NCI-H748 treated with DMSO at 0.1 percent for 48 hours (cell line): Measurements from ENCODE around the gene DUSP15.
A peak's percentile ranks its signal among the peaks of the same experiment; 100 is the strongest.

Experiments used
- DNase-seq: peaks from one replicate; lab custom pipeline; 2025; lab: John Stamatoyannopoulos, UW

Gene DUSP15

GRCh38 chr20:31894980-31895675 is 24.8 kb upstream of the DUSP15 start:
- no peak for DNase-seq

DNA sequence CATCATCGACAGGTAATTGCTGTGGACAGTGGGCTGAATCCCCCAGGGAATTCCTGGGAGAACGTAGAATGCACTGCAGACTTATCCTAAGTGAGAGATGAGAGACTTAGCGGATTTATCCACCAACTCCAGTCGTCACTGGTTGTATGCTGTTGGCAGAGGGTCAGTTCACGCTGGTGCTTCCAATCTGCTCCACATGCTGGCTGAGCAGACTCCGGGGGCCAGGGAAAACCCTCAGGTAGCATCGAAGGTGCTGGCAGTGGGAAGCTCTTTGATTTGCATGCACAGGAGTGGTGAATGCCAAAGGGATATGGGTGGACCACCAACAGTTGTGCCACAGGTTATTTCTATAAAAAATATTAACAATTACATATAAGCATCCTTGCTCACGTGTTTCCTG is 20.3 kb upstream of the DUSP15 start:
- DNase-seq: no peak

GRCh38 chr20:31883829-31884228 is 13.5 kb upstream of the DUSP15 start:
- DNase-seq: no peak

GRCh38 chr20:31881945-31882344 is 11.6 kb upstream of the DUSP15 start:
- no peak for DNase-seq

DNA sequence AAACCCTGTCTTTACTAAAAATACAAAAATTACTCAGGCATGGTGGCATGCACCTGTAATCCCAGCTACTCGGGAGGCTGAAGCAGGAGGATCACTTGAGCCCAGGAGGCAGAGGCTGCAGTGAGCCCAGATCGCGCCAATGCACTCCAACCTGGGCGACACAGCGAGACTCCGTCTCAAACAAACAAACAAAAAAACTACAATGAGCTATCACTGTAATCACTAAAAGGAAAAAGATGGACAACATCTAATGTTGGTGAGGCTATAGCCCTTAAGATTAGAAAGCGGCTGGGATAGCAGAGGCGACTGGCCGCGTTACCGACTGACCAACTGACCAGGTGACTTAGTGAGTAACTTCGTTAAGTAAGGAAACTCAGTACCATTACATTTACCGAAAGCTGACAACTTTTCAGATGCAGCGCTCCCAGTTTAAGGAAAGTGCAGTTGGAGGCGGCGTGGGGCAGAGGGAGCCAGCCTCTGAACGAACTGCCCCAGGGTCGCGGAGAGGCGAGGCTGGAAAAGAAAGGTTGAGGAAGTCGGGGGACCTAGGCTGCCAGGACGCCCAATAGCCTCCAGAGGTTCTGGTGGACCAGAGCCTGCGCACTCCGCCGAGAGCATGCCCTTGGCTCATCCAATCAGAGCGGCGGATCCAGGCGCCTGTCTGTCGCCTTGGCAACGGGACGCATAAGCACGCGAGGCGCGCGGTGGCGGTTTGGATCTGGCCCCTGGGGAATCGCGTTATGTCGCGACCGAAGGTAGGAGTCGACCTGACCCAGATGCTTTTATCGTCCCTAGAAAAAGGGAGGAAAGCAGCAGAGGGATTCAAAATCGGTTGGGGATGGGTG is 9.0 kb upstream of the DUSP15 start:
- DNase-seq: peak; percentile 82

- DNase-seq: no peak
Observed at GRCh38 chr20:31877684-31878083, 7.4 kb upstream of the DUSP15 start.

- no peak for DNase-seq
Observed at GRCh38 chr20:31875671-31876070, 5.3 kb upstream of the DUSP15 start.

GRCh38 chr20:31872406-31872805 is 2.1 kb upstream of the DUSP15 start:
- no peak for DNase-seq

GRCh38 chr20:31871618-31871954 is 1.3 kb upstream of the DUSP15 start:
- no peak for DNase-seq

GRCh38 chr20:31870726-31871617 is 645 bp upstream of the DUSP15 start:
- DNase-seq: no peak

DNA sequence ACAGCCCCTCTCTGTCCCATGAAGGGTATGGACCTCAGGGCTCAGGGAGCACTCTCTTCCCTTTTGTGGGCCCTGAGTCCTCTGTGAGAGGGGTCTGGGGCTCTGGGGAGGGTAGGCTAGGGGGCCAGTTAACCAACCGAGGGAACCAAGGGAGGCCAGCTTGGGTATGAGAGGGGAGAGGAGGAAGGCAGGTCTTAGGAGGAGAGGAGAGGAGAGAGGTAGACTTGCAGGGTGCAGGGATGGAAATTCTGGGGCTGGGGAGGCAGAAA is 720 bp downstream of the DUSP15 start:
- no peak for DNase-seq

- DNase-seq: no peak
Observed at GRCh38 chr20:31868853-31869672, 1.3 kb downstream of the DUSP15 start.

GRCh38 chr20:31866221-31866620 is 4.1 kb downstream of the DUSP15 start:
- no peak for DNase-seq

DNA sequence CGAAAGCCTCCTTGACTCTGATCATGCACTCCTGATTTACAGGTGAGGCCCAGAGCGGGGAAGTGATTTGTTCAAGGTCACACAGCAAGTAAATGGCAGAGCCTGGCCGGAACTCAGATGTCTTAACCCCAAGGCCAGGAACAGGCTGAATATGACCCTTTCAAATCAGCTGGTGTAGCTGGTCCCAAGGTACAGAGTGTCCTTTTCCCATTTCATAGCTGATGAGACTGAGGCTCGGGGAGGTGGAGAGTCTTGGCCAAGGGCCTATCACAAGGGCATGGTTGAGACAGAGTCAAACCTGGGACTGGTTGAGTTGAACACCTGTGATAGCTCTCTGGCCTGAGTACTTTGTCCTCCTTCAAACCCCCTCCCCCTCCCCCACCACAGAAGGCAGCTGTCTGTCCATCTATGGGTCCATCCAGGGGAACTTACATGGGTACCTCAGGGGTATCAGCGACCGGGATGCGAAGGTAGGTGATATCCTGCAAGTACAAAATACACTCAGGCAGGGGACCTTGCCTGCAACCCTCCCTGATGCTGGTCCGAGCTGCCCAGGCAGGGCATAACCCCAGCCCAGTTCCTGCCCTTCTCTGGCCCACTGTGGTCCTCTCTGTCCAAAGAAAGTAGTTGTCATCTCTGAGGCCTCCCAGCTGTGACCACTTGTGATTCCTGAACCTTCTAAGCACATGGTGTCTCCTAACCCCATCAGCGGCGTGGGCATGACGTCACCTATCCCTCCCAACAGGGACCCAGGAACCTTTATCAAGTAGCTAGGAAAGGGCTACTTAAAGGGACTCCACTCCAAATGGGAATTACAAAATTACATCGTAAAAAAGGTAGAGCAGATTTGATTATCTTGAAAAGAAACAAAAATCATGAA is 5.6 kb downstream of the DUSP15 start:
- no peak for DNase-seq

GRCh38 chr20:31863296-31864085 is 6.8 kb downstream of the DUSP15 start:
- no peak for DNase-seq

DNA sequence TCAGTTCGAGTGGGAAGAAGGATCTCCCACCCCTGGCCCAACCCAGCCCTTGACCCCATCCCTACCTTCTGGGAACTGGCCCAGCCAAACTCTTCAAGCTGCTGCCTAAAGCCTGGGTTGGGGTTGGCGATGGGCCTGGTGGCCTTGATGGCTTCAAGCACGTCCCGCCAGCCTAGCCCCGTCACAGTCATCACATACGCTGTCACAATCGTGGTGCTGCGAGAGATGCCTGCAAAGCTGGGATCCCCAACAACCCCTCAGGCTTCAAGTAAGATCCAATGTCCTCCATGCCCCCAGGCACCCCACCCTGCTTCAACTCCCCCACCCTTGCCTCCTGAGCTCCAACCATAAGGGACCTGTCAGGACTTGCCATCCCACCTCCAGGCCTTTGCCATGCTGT is 7.8 kb downstream of the DUSP15 start:
- no peak for DNase-seq

GRCh38 chr20:31862157-31862470 is 8.2 kb downstream of the DUSP15 start:
- no peak for DNase-seq

DNA sequence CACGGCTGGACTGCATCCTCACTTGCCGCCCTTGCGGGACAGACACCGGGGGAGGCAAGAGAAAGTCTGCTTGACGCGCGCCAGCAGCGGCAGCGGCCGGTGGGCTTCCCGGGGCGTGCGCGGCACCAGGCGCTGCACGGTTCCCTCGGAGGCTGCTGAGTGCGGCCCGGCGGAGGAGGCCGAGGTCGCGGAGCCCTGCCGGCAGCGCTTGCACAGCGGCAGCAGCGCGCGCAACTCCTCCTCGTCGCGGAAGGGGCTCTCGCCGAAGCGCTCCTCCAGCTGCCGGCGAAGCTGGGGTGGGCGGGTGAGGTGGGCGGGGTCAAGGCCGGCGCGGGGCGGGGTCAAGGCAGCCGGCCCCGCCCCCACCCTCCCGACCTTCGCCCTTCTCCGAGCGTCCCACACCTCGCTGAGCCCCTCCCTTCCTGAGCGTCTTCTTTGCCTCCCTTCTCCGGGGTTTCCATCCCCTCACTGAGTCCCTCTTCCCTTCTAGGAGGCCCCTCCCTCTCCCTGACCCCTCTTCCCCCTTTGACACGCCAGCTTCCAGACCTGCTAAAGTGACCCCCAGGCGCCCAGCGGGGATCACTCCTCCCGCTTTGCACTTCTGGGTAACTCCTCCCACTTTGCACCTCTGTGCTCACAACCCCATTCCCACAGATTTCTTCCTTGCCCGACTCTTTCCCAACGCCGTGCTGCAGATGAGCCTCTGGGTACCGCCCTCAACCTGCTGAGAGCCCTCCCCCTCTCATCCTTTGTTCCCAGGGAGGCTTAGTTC is 8.8 kb downstream of the DUSP15 start:
- DNase-seq: peak; percentile 61

DNA sequence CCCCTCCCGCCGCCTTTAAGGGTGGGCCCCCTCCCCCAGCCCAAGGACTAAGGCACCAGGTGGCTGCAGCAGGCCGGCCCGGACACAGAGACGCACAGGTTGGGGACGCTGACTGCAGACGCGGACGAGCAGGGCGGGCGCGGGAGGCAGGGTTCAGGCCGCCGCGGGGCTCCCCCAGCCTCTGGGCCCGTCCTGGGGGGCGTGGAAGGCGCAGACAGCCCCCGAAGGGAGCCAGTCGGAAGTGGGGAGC is 9.3 kb downstream of the DUSP15 start:
- DNase-seq: no peak
